HepG2 (cell line): Measurements from ENCODE around the gene CAGE1. TPM values are rescaled to one million over a fixed set of nuclear protein-coding genes. Genes with fewer than 3 reads are reported as not detected.

Source experiments
- ATAC-seq: fragments of 200-7000 bp; cut with Tn5 transposase; 3 replicates; pipeline ENCODE4 v1.9.1; 2020; ENCODE audit warnings: mild to moderate bottlenecking, moderate library complexity
- BruUV-seq: library from RNA; stranded (reverse); fragments of 400-500 nt; replicated peaks from 2 replicates; lab custom pipeline; 2021; lab: Mats Ljungman, UMichigan
- CTCF ChIA-PET: fragments of 300-600 bp; formaldehyde crosslinking; extraction: SDS; loops from one replicate; lab custom pipeline; 2021; ENCODE audit warnings: low total read pairs, inconsistent platforms, low intra/inter-chr PET ratio; lab: Yijun Ruan, JAX
- POLR2A ChIA-PET: fragments of 350-600 bp; sonication (Branson Sonifier 250); formaldehyde crosslinking; loops from one replicate; lab custom pipeline; 2020; ENCODE audit warnings: antibody characterized with exemption, inconsistent platforms; lab: Yijun Ruan, JAX
- DNase-seq: peaks from one replicate; pipeline ENCODE4 v3.0.0-alpha.2; 2015; ENCODE audit warnings: low spot score
- FAIRE-seq: peaks from 3 replicates; lab custom pipeline; 2011; peaks lifted over from hg19 to GRCh38; lab: Jason Lieb, UNC
- H2AFZ ChIP-seq: one replicate; pipeline ENCODE4 v1.6.1; 2011; ENCODE audit warnings: low read length, inconsistent platforms
- H3K27ac ChIP-seq: fragments of 300-600 bp; 3 replicates; pipeline ENCODE4 v1.8.0; 2011; ENCODE audit warnings: mixed run types, mild to moderate bottlenecking, mixed read lengths, low read length, inconsistent platforms; ENCODE audit not compliant: insufficient read depth; ENCODE audit errors: extremely low read length
- H3K27me3 ChIP-seq, 2 experiments: fragments of 200-600 bp in 1 of 2; 2 replicates in 1 of 2; 3 replicates in 1 of 2; pipeline versions ENCODE4 v1.6.0 to v1.8.0; 2011; ENCODE audit warnings: low read length in 2 of 2, mild to moderate bottlenecking in 2 of 2, moderate library complexity in 2 of 2, inconsistent platforms in 1 of 2; ENCODE audit not compliant: insufficient read depth in 2 of 2, control insufficient read depth in 1 of 2
- H3K36me3 ChIP-seq, 2 experiments: fragments of 200-600 bp in 1 of 2; replicated peaks in 1 of 2; 2 replicates in 1 of 2; 3 replicates in 1 of 2; pipeline versions ENCODE4 v1.5.1 to v1.8.0; 2011; ENCODE audit warnings: low read length in 2 of 2, inconsistent platforms in 1 of 2; ENCODE audit not compliant: insufficient read depth in 2 of 2, control insufficient read depth in 1 of 2
- H3K4me1 ChIP-seq: 2 replicates; pipeline ENCODE4 v1.5.1; 2012; ENCODE audit warnings: low read length, inconsistent platforms; ENCODE audit not compliant: insufficient read depth
- H3K4me2 ChIP-seq: 2 replicates; pipeline ENCODE4 v1.6.0; 2011; ENCODE audit warnings: low read depth, low read length, inconsistent platforms
- H3K4me3 ChIP-seq, 3 experiments: fragments of 200-600 bp in 1 of 3; sonication (generic), shearing (Covaris generic) in 1 of 3; replicated peaks in 1 of 3; 2 replicates each; pipeline ENCODE4 v1.5.1; 2011 to 2016; ENCODE audit warnings: low read length in 3 of 3, inconsistent platforms in 2 of 3, low read depth in 2 of 3, mild to moderate bottlenecking in 2 of 3, control low read depth in 1 of 3, mixed read lengths in 1 of 3; ENCODE audit not compliant: insufficient read depth in 1 of 3
- H3K79me2 ChIP-seq: one replicate; pipeline ENCODE4 v1.6.1; 2011; ENCODE audit warnings: low read length, inconsistent platforms; ENCODE audit not compliant: insufficient read depth
- H3K9ac ChIP-seq: 2 replicates; pipeline ENCODE4 v1.6.0; 2011; ENCODE audit warnings: mild to moderate bottlenecking, low read depth, low read length, inconsistent platforms; ENCODE audit not compliant: insufficient read depth
- H3K9me3 ChIP-seq: 2 replicates; pipeline ENCODE4 v1.5.1; 2012; ENCODE audit warnings: mild to moderate bottlenecking, low read length
- H4K20me1 ChIP-seq: 2 replicates; pipeline ENCODE4 v1.6.0; 2011; ENCODE audit warnings: inconsistent platforms, mild to moderate bottlenecking, low read length, moderate library complexity; ENCODE audit not compliant: insufficient read depth
- DNMT1 ChIP-seq: sonication (generic); formaldehyde crosslinking; IDR thresholded peaks from 2 replicates; pipeline ENCODE4 v1.5.1; 2020; ENCODE audit warnings: mild to moderate bottlenecking, missing genetic modification reagents
- HCFC1 ChIP-seq: fragments of 150-350 bp; IDR thresholded peaks from 2 replicates; pipeline ENCODE4 v1.6.1; 2014; ENCODE audit warnings: low read depth, low read length
- KDM5B ChIP-seq: sonication (generic); formaldehyde crosslinking; IDR thresholded peaks from 2 replicates; pipeline ENCODE4 v1.4.0; 2020; ENCODE audit warnings: missing genetic modification reagents, mild to moderate bottlenecking, borderline replicate concordance
- KMT2A ChIP-seq: sonication (generic); formaldehyde crosslinking; IDR thresholded peaks from 2 replicates; pipeline ENCODE4 v1.4.0; 2020; ENCODE audit warnings: missing genetic modification reagents
- MED1 ChIP-seq: sonication (generic); formaldehyde crosslinking; IDR thresholded peaks from 2 replicates; pipeline ENCODE4 v1.4.0; 2020; ENCODE audit warnings: missing genetic modification reagents
- NFKB2 ChIP-seq: sonication (generic); formaldehyde crosslinking; IDR thresholded peaks from 2 replicates; pipeline ENCODE4 v1.4.0; 2020; ENCODE audit warnings: missing genetic modification reagents, borderline replicate concordance
- SOX5 ChIP-seq: IDR thresholded peaks from 2 replicates; pipeline ENCODE4 v1.6.1; 2016; ENCODE audit warnings: borderline replicate concordance
- THAP11 ChIP-seq: IDR thresholded peaks from 2 replicates; pipeline ENCODE4 v1.6.1; 2016; ENCODE audit warnings: missing biosample characterization, missing genetic modification reagents
- ZBTB38 ChIP-seq: sonication (generic); formaldehyde crosslinking; IDR thresholded peaks from 2 replicates; pipeline ENCODE4 v1.5.1; 2020; ENCODE audit warnings: mild to moderate bottlenecking, missing genetic modification reagents
- ZNF674 ChIP-seq: sonication (generic); formaldehyde crosslinking; IDR thresholded peaks from 2 replicates; pipeline ENCODE4 v1.5.0; 2020; ENCODE audit warnings: low read depth, mild to moderate bottlenecking, missing genetic modification reagents
- ZNF790 ChIP-seq: sonication (generic); formaldehyde crosslinking; IDR thresholded peaks from 2 replicates; pipeline ENCODE4 v1.8.0; 2022; ENCODE audit warnings: missing genetic modification reagents, mild to moderate bottlenecking, borderline replicate concordance
- WGBS: methylation state at CpG from one replicate; pipeline ENCODE4 v1.1.6; 2017; ENCODE audit warnings: low lambda C conversion rate; 5-methylcytosine and 5-hydroxymethylcytosine counted together
- in situ Hi-C: cut with HindIII; loops from 2 replicates; pipeline ENCODE4 v1.10.0; 2017; ENCODE audit warnings: low pct_unique_long_range_greater_than_20kb; ENCODE audit not compliant: extremely low pct_ligation_motif_present
- intact Hi-C: fragments of 100-400 bp; cut with micrococcal nuclease; formaldehyde crosslinking; loops from one replicate; pipeline ENCODE4 v1.10.0; 2022; ENCODE audit not compliant: unreplicated experiment
- polyA plus RNA-seq, 8 experiments: library from polyadenylated mRNA; depleted of rRNA in 3 of 8; stranded (reverse) in 7 of 8; unstranded in 1 of 8; fragments of >200 nt; fragmentation: Illumina TruSeq in 4 of 8; extraction: Trizol in 4 of 8; gene quantifications; 2 replicates each; pipeline versions ENCODE4 v1.2.1 to v1.2.3, GENCODE V29; 2011 to 2016; ENCODE audit warnings: low read depth in 4 of 8, missing spikeins in 1 of 8, mixed read lengths in 1 of 8; ENCODE audit not compliant: insufficient read depth in 1 of 8
- total RNA-seq, 5 experiments: library from RNA; depleted of rRNA; stranded (reverse); fragments of >200 nt; fragmentation: Illumina TruSeq; extraction: Trizol; gene quantifications; 2 replicates each; pipeline ENCODE4 v1.2.3, GENCODE V29; 2016; ENCODE audit warnings: low read depth in 1 of 5
- TF ChIP-seq, protein P1 (sequence below): sonication (generic); formaldehyde crosslinking; conservative IDR thresholded peaks from 2 replicates; pipeline ENCODE4 v1.8.0; 2022; ENCODE audit warnings: mild to moderate bottlenecking, moderate library complexity, missing genetic modification reagents
- TF ChIP-seq, protein P2 (sequence below): sonication (generic); formaldehyde crosslinking; IDR thresholded peaks from 2 replicates; pipeline ENCODE4 v1.4.0; 2020; ENCODE audit warnings: mild to moderate bottlenecking, missing genetic modification reagents
- TF ChIP-seq, protein P3 (sequence below): IDR thresholded peaks from 2 replicates; pipeline ENCODE4 v1.6.1; 2016
- TF ChIP-seq, protein P4 (sequence below): sonication (generic); formaldehyde crosslinking; IDR thresholded peaks from 2 replicates; pipeline ENCODE4 v1.8.0; 2023; ENCODE audit warnings: mild to moderate bottlenecking, missing genetic modification reagents
- TF ChIP-seq, protein P5 (sequence below): sonication (generic); formaldehyde crosslinking; IDR thresholded peaks from 2 replicates; pipeline ENCODE4 v1.5.1; 2020; ENCODE audit warnings: missing genetic modification reagents, mild to moderate bottlenecking, borderline replicate concordance

CAGE1 gene
- total and polyA plus RNA-seq, 2 of the 13 experiments (the other 11 are each of a cell fraction or from before 2014, with no cell fraction given): 0.03 to 0.15 TPM

DNA sequence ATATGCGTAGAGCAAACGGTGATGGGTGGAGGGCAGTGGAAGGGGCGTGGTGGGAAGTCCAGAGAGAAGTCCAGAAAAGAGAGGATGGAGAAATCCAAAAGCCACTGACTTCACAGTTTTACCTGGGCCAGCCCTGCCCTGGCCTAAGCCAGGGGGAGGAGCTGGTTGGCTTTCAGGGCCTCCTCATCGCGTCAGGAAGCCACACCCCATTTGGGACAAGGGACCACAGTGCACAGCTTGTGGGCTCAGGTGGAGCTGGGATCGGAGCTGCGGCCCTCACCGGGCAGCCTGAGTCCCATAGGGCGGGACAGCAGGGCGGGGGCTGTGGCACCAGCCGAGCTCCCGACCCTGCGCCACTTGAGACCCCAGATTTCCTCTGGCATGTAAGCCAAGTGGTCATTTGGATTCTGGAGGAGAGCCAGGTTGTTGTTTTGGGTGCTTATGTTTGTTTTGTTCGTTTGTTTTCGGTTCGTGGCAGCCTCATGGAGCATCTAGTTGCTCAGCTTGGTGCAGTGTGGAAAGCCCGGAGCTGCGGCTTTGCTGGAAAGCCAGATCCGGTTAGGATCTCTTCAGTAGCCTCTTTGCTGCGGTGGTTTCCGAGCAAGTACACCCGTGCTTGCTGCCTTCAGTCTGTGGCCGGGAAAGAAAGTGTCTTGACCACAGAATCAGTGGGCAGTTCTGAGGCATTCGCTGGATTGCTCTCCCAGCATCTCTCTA lies 42.3 kb upstream of the CAGE1 start:
- H3K36me3 ChIP-seq: no peaks in the 10 kb centered on the region
- H3K27ac ChIP-seq: no peak overlapping the region
- H4K20me1 ChIP-seq: no peaks in the 10 kb centered on the region
- ATAC-seq: peak; percentile 83
- H3K4me1 ChIP-seq: peaks cover 39% of the 10 kb centered on the region
- ChIA-PET CTCF (no interaction called here), POLR2A (interaction anchor here (1.0 to 1.7 kb wide), 6 partner anchors 13 to 149 kb away, joined by 3 to 9 read pairs (median 4); partner anchors contain the start of gene DSP)
- peak overlapping the region; percentile 46; the same call in 1 of the 2 replicates for H3K9ac ChIP-seq
- H2AFZ ChIP-seq: peak overlapping the region; percentile 77
- BruUV-seq: no TSS peak
- no peaks in the 10 kb centered on the region for H3K79me2 ChIP-seq
- H3K4me3 ChIP-seq: peak overlapping the region; percentile 51 to 73 (median 58)
- no peak for FAIRE-seq
- peak; percentile 57 for DNase-seq
- in situ Hi-C loops: loop anchor here (5.0 kb wide), 1 partner anchor 110 kb away; the partner anchor contains the start of gene DSP
- H3K9me3 ChIP-seq: no peaks in the 10 kb centered on the region
- H3K4me2 ChIP-seq: peak overlapping the region; percentile 88
- WGBS: 1% methylated on average over 19 of the region's 24 CpGs
- 0 out of 5 replicates have a peak, but pooled peaks cover 0 to 5% of the 10 kb centered on the region in 2 experiments for H3K27me3 ChIP-seq
- intact Hi-C loops: loop anchor here (2.0 kb wide), 1 partner anchor 17 kb away; no protein-coding TSS in a partner anchor
- TF ChIP-seq DNMT1 (CRISPR knock-in tag) (0 out of 2 replicates have a peak, but pooled peaks have one; percentile 52), SOX5 (CRISPR knock-in tag) (peak; percentile 18; the same call in 1 of the 2 replicates), KDM5B (CRISPR knock-in tag) (peak; percentile 60), MED1 (CRISPR knock-in tag) (0 out of 2 replicates have a peak, but pooled peaks have one; percentile 22), ZNF790 (CRISPR knock-in tag) (peak; percentile 76; the same call in 1 of the 2 replicates), THAP11 (0 out of 2 replicates have a peak, but pooled peaks have one; percentile 15), HCFC1 (no peak), NFKB2 (CRISPR knock-in tag) (peak; percentile 69; the same call in 1 of the 2 replicates), KMT2A (CRISPR knock-in tag) (peak; percentile 3; the same call in 1 of the 2 replicates), ZNF674 (CRISPR knock-in tag) (no peak), ZBTB38 (CRISPR knock-in tag) (no peak; the same call in 1 of the 2 replicates)
- TF ChIP-seq, protein P1, sequence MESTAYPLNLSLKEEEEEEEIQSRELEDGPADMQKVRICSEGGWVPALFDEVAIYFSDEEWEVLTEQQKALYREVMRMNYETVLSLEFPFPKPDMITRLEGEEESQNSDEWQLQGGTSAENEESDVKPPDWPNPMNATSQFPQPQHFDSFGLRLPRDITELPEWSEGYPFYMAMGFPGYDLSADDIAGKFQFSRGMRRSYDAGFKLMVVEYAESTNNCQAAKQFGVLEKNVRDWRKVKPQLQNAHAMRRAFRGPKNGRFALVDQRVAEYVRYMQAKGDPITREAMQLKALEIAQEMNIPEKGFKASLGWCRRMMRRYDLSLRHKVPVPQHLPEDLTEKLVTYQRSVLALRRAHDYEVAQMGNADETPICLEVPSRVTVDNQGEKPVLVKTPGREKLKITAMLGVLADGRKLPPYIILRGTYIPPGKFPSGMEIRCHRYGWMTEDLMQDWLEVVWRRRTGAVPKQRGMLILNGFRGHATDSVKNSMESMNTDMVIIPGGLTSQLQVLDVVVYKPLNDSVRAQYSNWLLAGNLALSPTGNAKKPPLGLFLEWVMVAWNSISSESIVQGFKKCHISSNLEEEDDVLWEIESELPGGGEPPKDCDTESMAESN: 0 out of 2 replicates have a peak, but pooled peaks have one; percentile 30
- TF ChIP-seq, protein P2, sequence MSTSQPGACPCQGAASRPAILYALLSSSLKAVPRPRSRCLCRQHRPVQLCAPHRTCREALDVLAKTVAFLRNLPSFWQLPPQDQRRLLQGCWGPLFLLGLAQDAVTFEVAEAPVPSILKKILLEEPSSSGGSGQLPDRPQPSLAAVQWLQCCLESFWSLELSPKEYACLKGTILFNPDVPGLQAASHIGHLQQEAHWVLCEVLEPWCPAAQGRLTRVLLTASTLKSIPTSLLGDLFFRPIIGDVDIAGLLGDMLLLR (CRISPR knock-in tag): 0 out of 2 replicates have a peak, but pooled peaks have one; percentile 53
- TF ChIP-seq, protein P3, sequence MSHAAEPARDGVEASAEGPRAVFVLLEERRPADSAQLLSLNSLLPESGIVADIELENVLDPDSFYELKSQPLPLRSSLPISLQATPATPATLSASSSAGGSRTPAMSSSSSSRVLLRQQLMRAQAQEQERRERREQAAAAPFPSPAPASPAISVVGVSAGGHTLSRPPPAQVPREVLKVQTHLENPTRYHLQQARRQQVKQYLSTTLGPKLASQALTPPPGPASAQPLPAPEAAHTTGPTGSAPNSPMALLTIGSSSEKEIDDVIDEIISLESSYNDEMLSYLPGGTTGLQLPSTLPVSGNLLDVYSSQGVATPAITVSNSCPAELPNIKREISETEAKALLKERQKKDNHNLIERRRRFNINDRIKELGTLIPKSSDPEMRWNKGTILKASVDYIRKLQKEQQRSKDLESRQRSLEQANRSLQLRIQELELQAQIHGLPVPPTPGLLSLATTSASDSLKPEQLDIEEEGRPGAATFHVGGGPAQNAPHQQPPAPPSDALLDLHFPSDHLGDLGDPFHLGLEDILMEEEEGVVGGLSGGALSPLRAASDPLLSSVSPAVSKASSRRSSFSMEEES (CRISPR knock-in tag): no peak
- TF ChIP-seq, protein P4, sequence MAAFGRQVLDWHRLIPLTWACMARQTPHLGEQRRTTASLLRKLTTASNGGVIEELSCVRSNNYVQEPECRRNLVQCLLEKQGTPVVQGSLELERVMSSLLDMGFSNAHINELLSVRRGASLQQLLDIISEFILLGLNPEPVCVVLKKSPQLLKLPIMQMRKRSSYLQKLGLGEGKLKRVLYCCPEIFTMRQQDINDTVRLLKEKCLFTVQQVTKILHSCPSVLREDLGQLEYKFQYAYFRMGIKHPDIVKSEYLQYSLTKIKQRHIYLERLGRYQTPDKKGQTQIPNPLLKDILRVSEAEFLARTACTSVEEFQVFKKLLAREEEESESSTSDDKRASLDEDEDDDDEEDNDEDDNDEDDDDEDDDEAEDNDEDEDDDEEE (CRISPR knock-in tag): peak; percentile 81
- TF ChIP-seq, protein P5, sequence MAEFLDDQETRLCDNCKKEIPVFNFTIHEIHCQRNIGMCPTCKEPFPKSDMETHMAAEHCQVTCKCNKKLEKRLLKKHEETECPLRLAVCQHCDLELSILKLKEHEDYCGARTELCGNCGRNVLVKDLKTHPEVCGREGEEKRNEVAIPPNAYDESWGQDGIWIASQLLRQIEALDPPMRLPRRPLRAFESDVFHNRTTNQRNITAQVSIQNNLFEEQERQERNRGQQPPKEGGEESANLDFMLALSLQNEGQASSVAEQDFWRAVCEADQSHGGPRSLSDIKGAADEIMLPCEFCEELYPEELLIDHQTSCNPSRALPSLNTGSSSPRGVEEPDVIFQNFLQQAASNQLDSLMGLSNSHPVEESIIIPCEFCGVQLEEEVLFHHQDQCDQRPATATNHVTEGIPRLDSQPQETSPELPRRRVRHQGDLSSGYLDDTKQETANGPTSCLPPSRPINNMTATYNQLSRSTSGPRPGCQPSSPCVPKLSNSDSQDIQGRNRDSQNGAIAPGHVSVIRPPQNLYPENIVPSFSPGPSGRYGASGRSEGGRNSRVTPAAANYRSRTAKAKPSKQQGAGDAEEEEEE (CRISPR knock-in tag): 0 out of 2 replicates have a peak, but pooled peaks have one; percentile 76
